Stimulated activated CD4-positive, alpha-beta T cell treated with anti-CD3 and anti-CD28 coated beads, Interleukin-2, amount 100 ng/mL, for 4 hours (primary cell): ENCODE data around the gene PIPOX.

Experiments
- DNase-seq: peaks from one replicate; pipeline ENCODE4 v3.0.0-alpha.2; 2020; ENCODE audit warnings: low read depth

The PIPOX gene

GRCh38 chr17:29099527-29099926, 56.6 kb downstream of the PIPOX start:
- DNase-seq, result no peak

- DNase-seq, result no peak
Observed at GRCh38 chr17:29100296-29100695, 57.4 kb downstream of the PIPOX start.

DNA sequence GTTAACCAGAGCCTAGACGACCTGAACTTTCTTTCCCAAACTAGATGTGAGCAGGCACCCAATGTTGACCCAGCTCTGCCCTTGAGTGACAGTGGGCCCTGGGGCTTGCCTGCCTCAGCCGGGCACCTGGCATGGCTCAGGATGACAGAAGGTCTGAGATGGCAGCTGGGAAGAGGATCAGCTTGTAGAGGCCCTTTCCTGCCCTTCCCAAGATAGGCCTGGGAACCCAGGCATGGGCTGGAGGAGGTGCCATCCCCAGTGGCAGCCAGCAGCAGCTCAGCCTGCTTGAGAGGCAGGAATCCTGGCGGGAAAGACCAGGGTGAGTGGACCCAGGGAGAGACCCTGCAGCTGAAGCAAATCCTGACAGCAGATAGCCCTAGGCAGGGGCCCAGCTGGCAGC, 59.1 kb downstream of the PIPOX start:
- DNase-seq, result no peak

- DNase-seq, result no peak
Observed at GRCh38 chr17:29102741-29103181, 59.8 kb downstream of the PIPOX start.

DNA sequence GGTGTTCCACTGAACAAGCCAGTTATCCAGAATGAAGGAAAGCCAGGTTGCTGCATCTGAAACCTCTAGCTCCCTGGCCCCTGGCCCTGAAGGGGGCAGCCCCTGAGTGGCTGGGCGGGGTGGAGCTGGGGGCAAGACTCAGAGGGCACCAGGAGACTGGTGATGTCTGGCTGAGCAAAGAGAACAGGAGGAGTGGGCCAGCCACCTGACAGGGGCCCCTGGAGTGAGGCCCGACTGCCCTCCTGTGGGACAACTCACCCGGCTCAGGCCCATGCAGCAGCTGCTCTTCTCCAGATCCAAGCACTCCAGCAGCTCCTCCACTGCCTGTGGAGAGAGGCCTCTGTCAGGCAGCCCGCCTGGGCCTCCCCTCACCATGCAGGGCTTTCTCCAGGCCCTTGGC, 60.4 kb downstream of the PIPOX start:
- no peak for DNase-seq
